Measurements from ENCODE around the gene DUSP16.

- TF ChIP-seq CTCF (IDR thresholded peaks at IDR 0.05): no peak
- TF ChIP-seq POLR2A (IDR thresholded peaks at IDR 0.05): no peak
Observed at GRCh38 chr12:12586879-12587675, 24.4 kb upstream of the DUSP16 start.
